ENCODE data around the gene SPDYE6.
"Not testable (repeated sequence)": the region's sequence is repeated elsewhere in the genome, so short reads cannot be mapped to it uniquely, and the experiment has no call there.

SPDYE6 gene

DNA sequence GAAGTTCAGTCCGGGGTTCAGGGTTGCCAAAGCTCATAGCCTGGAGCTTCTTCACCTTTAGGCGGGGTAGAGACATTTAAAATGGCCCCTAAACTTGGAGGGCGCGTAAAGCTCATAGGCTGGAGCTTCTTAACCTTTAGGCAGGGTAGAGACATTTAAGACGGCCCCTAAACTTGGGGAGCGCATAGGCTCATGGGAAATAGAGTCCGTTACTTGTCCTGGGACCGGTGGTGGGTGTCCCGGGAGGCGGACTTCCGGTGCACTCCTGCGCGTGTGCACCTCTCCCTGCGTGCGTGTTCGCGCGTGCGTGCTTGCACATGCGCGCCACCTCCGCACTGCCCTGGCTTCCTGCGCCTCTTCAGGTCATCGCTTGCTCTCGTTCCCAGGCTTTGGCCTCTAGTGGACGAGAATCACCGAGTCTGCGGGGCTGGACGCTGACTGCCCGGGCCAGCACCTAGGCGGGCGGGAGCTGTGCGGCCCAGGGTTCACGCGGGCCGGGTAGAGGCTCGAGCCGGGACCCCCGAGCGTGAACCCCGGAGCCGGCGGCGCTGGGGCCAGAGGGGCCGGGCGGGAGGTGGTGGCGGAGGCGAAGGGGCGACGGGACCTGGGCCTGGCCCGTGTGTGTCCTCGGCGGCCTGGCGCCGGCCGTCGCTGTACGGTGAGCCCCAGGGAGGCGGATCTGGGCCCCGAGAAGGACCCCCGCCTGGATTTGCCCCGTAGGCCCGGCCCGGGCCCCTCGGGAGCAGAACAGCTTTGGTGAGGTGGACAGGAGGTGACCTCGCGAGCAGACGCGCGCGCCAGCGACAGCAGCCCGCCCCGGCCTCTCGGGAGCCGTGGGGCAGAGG lies 7.5 kb upstream of the SPDYE6 start:
- DNase-seq, result peak; percentile 95 to 97

- not testable (repeated sequence) for DNase-seq
These were observed 9.3 kb downstream of the SPDYE6 start for GRCh38 chr7:102346983-102347382.

DNA sequence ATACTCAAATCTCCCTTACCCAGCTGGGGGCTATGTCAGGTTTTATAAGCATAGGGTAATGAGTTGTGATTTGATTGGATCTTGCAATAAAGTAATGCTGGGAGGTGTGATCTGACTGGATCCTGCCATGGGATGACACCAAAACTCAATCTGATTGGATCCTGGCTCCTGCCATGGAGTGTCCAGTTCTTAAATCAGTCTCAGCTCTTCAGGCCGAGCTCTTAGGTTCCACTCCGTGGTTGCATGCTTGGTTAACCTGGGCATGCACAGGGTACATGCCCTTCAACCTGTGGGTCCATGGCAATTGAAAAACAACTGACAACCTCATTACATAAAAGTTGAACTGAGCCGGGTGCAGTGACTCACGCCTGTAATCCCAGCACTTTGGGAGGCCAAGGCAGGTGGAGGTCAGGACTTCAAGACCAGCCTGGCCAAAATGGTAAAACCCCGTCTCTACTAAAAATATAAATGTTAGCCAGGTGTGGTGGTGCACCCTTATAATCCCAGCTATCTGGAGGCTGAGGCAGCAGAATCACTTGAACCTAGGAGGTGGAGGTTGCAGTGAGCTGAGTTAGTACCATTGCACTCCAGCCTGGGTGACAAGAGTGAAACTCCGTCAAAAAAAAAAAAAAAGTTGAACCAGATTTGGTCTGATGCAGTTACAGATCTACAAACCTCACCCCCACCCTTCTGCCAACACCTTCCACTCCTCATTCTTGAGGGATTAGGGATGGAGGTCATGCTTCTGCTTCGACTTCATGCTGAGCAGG lies 15.5 kb downstream of the SPDYE6 start:
- DNase-seq, result not testable (repeated sequence)

GRCh38 chr7:102337420-102337819 lies 18.8 kb downstream of the SPDYE6 start:
- not testable (repeated sequence) for DNase-seq

GRCh38 chr7:102337002-102337401 lies 19.2 kb downstream of the SPDYE6 start:
- DNase-seq, result not testable (repeated sequence)

- DNase-seq, result not testable (repeated sequence)
These were observed 20.7 kb downstream of the SPDYE6 start for GRCh38 chr7:102335574-102335973.

GRCh38 chr7:102330666-102331460 lies 25.4 kb downstream of the SPDYE6 start:
- not testable (repeated sequence) for DNase-seq

DNA sequence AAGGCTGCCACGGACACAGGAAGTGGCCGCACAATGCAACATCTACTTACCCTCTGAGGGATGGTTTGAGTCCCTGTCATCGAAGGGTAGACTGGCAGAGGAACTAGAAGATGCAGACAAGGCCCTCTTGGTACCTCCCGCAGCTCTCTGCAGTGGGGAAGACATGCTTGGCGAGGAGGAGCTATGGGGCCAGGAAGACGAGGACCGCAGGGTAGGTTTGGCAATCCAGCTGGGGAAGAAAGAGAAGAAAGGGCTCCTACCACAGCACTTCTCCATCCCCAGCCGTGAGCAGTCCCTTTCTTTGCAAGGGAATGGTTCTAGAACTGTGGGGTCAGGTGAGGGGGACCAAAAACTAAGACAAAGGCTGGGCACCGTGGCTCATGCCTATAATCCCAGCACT lies 26.9 kb downstream of the SPDYE6 start:
- DNase-seq, result peak; percentile 5 to 9

- not testable (repeated sequence) for DNase-seq
These were observed 27.4 kb downstream of the SPDYE6 start for GRCh38 chr7:102328863-102329262.

- not testable (repeated sequence) for DNase-seq
These were observed 29.1 kb downstream of the SPDYE6 start for GRCh38 chr7:102327183-102327582.

GRCh38 chr7:102326157-102326889 lies 29.9 kb downstream of the SPDYE6 start:
- DNase-seq, result no peak

- DNase-seq, result not testable (repeated sequence)
These were observed 31.1 kb downstream of the SPDYE6 start for GRCh38 chr7:102325106-102325505.

DNA sequence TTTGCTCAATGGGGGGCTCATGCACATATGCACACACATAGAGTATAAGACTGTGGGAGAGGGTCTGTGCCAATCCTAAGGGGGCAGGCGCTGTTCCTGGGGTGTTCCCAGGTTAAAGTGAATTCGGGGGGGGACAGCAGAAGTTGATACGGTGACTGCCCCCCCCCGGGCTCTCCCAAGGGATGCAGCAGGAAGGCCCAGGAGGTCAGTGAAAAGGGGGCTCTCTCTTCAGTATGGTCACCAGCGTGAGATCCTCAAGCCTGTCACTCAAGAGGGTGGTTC lies 32.4 kb downstream of the SPDYE6 start:
- no peak for DNase-seq

DNA sequence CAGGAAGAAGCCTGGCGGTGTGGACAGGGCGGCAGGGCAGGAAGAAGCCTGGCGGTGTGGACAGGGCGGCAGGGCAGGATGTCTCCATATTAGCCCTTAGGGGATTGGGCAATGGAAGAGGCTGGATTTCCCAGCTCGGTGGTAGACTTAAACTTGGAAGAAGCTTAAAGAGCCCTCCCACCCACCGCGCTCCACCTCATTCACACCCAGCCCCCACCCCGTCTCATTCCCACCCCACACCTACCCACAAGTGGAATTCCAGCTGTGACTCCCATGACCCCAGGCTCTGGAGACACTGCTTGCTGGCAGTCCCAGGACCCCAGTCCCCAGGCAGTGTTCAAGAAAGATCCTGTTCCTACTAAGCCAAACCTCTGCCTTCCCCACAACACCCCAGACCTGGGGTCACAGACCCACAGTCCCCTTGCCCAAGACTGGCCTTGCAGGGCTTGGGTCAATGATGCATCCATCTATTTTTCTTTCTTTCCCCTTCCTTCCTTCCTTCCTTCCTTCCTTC lies 34.0 kb downstream of the SPDYE6 start:
- no peak for DNase-seq

DNA sequence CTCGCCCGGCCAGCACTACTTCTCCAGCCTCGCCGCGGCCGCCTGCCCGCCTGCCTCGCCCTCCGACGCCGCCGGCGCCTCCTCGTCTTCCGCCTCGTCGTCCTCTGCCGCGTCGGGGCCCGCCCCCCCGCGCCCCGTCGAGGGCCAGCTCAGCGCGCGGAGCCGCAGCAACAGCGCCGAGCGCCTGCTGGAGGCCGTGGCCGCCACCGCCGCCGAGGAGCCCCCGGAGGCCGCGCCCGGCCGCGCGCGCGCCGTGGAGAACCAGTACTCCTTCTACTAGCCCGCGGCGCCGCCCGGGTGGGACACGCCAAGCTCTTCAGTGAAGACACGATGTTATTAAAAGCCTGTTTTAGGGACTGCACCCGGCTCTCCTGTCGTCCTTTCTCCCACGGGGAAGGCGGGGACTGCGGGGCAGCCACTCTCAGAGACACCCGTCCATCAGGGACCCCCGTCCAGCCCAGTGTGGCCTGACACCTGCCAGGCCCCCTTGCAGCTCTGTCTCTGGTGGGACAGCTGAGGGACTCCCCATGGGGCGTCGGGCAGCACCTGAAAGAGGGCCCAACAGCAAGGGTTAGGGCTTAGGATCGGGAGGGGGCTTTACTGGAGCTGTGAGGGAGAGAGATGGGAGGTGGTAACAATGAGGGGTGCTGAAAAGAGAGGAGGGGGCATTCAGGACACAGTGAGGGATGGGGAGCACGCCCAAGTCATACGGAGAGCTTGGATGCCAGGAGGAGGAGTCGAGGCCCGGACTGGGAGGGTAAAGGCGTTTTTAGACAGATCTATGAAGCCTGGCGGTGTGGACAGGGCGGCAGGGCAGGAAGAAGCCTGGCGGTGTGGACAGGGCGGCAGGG lies 34.7 kb downstream of the SPDYE6 start:
- peak in 1 of 2 donors; percentile 6 for DNase-seq

DNA sequence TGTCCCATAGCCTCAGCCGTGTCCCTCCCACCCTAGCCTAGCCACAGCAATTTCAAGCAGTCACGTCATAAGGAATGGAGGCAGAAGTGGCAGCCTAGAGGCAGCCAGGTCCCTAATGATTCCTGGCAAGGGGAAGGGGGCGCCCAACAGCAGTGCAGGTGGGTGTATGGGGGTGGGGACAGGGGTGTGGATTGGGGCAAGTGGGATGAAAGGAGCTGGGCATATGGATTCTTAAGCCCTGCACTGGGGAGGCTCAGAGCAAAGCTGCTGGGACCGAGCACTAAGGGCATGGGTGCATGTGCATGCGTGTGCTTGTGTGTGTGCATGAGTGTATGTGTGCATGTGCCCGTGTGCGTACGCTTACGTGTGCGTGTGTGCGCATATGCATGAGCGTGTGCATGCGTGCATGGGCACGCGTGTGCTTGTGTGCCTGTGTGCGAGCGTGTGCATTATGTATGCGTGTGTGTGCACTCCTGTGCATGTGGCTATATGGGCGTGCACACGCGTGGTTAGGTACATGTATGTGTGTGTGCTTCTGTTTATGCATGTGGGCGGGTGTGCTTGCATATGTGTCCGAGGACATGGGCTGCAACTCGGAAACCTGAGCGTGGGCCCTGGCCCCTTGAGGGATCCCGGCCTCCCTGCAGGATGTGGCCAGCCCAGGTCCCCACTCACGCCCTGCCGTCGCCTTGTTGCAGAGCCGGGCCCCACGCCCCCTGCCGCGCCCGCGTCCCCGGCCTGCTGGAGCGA lies 35.5 kb downstream of the SPDYE6 start:
- DNase-seq, result no peak

DNA sequence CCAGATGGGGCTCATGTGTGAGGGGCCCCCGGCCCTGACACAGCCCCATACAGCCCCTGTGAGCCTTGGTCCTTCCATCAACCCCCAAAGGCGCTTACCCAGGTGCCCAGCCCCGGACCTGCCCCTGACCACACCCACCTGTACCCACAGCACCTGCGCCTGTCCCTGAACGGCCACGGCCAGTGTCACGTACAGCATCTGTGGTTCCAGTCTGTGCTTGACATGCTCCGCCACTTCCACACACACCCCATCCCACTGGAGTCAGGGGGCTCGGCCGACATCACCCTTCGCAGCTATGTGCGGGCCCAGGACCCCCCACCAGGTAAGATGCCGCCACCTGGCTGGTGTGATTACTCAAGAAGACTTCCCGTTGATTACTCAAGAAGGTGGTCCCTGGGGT lies 36.1 kb downstream of the SPDYE6 start:
- DNase-seq, result no peak

- no peak for DNase-seq
These were observed 36.6 kb downstream of the SPDYE6 start for GRCh38 chr7:102319671-102320070.

DNA sequence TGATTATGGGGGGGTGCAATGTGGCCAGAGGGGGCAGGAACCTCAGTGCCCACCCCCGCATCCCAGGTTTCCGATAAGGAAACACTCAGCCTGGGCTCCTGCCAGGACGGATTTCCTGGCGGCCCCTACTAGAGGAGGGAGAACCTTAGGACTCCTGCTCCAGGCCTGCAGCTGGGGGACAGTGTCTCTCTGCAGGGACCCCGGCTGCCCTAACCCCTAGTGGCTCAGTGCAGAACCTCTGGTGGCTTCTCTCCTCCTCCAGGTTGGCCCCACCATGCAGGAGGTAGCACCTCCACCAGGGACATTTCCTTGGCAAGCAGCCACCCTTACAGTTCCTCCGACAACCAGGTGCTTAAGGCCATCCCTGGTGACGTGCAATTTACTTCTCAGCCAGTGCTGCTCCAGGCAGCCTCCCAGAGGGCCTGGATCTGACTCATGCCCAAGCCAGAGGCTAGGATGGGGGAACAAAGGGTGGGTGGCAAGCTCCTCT lies 37.7 kb downstream of the SPDYE6 start:
- no peak for DNase-seq
